Stimulated activated CD4-positive, alpha-beta T cell treated with anti-CD3 and anti-CD28 coated beads, Interleukin-15, amount 100 ng/mL, for 48 hours (primary cell): Measurements from ENCODE around the gene NMRAL1.

Source experiments
- DNase-seq, 2 donors: peaks; one replicate each; pipeline ENCODE4 v3.0.0-alpha.2; 2020; ENCODE audit warnings: low read depth in 2 of 2

NMRAL1 gene

GRCh38 chr16:4474192-4474961 lies at the start of gene NMRAL1:
Gene NMRAL1 (minus strand): TSS chr16:4474625. CDS start chr16:4474132, 493 bp downstream.
- DNase-seq, result peak; percentile 90

GRCh38 chr16:4523686-4524085 lies 49.3 kb upstream of the NMRAL1 start:
- no peak for DNase-seq

- DNase-seq, result no peak
Measured at GRCh38 chr16:4522051-4522581, 47.7 kb upstream of the NMRAL1 start.

- no peak for DNase-seq
Measured at GRCh38 chr16:4520913-4521312, 46.5 kb upstream of the NMRAL1 start.

DNA sequence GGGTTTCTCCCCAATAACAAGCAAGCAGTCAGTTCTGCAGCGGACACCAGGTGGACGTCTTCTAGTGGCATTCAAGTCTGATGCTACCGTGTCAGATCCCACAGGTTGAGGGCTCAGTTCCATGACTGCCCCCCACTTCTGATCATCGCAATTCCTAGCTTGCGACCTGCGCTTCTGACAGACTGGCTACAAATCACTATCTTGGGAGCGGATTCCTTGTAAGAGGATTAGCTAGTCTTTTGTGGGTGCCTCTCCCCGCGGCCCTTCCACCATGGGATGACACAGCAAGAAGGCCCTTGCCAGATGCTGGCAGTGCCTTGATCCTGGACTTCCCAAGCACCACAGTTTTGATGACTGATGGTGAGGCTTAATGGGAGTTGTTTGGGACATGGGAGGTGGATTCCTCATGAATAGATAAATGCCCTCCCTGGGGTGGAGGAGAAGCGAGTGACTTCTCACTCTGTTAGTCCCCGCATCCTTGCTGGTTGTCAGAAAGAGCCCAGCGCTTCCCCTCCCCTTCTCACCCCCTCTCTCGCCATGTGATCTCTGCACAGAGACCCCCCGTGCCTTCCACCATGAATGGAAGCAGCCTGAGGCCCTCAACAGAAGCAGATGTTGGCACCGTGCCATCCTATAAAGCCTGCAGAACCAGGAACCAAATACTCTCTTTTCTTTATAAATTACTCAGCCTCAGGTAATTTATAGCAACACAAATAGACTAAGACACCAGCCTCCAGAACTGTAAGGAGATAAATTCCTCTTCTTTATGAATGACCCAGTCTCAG lies 45.0 kb upstream of the NMRAL1 start:
- no peak for DNase-seq

DNA sequence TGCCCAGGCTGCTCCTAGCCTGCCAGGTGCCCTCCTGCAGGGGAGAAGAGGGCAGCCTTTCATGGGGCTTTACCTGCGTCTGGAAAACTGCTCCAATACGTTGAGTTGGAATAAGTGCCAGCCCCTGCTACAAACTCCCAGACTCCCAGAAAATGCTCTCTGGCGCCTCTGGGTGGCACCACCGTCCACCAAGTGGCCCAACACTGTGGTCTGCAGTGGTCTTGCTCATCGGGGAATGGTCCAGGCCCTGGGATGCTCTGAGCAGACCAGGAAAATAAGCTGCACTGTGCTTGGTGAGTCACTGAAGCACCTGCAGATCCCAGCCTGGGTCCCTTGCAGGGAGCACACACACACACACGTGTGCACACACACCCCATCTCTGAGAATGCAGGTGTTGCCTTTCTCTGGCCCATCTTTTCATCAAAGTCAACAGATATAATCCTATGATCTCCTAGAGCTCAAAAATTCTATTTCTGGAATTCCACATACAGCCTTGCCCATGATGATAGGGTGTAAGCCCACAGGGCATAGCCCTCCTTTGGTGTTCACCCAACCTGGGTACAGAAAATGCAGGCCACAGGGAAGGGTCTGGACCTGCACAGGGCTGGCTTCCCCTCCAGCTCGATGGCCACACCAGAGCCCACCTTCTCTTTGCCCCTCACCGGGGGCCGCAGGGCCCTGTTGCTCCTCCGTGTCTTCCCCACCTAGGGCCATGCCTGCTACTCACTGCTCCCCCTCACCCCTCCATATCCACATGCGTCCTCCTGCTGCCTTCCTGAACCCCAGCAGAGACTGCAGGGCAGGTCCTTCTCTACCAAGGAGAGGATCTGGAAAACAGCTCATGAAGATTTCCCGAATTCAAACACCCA lies 43.6 kb upstream of the NMRAL1 start:
- DNase-seq, result no peak

- DNase-seq, result no peak
Measured at GRCh38 chr16:4515611-4516233, 41.3 kb upstream of the NMRAL1 start.

GRCh38 chr16:4514606-4515005 lies 40.2 kb upstream of the NMRAL1 start:
- no peak for DNase-seq

DNA sequence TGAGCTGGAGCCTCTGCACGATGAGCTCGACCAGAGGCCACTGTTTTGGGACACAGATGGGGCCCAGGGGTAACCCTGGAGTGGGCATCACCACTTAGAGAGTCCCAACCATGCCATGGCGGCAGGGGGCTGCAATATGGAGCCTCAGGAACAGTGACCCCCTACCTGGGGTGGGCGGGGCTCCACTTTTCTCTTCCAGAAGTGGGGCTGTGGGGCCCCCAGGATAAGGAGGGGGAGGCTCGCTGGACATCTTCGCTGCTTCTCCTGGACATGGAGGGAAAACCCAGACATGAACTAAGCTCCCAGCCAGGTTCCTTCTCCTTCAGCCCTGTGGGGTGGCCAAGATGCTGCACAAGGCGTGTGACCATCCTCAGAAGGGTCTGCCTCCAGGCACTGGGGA lies 39.5 kb upstream of the NMRAL1 start:
- DNase-seq, result no peak

- no peak for DNase-seq
Measured at GRCh38 chr16:4513086-4513860, 38.8 kb upstream of the NMRAL1 start.

DNA sequence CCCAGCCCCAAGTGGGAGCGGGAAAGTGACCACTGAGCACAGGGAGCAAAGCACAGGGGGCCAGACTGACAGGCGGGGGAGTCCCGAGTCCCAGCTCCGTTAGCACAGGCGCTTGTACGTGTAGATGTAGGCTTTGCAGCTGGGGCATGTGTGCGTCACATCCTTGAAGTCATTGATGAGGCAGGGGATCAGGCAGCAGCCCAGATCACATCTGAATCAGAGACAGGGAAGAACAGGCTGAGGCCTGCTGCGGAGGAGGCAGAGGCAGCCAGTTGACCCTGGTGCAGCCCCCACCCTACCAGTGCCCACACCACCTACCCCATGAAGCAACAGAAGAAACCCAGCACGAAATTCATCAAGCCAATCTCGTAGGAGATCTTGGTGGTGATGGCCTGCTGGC lies 38.0 kb upstream of the NMRAL1 start:
- DNase-seq, result no peak

DNA sequence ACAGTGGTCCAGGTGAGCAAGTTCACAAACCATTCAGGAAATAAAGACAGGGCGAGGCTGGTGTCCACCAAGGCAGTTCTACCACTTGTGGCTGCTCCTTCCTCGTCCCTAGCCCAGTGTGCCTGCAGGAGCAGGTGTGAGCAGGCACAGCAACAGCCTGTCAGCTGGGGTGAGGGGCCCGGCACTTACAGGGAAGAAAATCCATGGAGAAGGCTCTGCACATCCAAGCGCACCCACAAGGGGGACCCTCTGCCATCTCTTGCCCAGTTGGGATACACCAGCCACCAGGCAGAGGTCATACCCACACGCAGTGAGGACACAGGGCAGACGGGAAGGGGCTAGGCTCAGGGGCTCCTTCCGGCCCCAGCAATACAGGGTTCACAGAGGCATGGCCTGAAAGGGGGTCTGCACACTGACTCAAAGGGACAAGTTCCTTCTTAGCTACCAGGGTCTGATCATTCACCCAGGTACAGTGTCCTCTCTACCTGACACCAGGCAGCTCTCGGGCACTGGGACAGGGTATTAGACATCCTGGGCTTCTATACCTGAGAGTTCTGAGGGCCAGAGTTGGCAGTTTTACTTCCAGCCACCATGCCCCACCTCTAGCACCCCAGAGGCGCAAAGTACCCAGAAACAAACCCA lies 37.1 kb upstream of the NMRAL1 start:
- no peak for DNase-seq

GRCh38 chr16:4510747-4511426 lies 36.5 kb upstream of the NMRAL1 start:
- no peak for DNase-seq

- DNase-seq, result no peak
Measured at GRCh38 chr16:4510131-4510530, 35.7 kb upstream of the NMRAL1 start.

DNA sequence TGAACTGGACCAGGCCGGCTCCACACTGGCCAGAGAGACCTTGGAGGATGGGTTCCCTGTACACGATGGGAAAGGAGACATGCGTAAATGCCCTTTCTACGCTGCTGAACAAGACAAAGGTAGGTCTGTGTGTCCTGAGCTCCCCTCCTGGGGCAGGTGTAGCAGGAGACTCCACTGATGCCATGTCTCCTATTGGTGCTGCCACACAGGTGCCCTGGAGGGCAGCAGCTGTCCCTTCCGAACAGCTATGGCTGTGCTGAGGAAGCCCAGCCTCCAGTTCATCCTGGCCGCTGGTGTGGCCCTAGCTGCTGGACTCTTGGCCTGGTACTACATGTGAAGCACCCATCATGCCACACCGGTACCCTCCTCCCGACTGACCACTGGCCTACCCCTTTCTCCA lies 35.0 kb upstream of the NMRAL1 start:
- DNase-seq, result no peak

- no peak for DNase-seq
Measured at GRCh38 chr16:4508806-4509205, 34.4 kb upstream of the NMRAL1 start.

DNA sequence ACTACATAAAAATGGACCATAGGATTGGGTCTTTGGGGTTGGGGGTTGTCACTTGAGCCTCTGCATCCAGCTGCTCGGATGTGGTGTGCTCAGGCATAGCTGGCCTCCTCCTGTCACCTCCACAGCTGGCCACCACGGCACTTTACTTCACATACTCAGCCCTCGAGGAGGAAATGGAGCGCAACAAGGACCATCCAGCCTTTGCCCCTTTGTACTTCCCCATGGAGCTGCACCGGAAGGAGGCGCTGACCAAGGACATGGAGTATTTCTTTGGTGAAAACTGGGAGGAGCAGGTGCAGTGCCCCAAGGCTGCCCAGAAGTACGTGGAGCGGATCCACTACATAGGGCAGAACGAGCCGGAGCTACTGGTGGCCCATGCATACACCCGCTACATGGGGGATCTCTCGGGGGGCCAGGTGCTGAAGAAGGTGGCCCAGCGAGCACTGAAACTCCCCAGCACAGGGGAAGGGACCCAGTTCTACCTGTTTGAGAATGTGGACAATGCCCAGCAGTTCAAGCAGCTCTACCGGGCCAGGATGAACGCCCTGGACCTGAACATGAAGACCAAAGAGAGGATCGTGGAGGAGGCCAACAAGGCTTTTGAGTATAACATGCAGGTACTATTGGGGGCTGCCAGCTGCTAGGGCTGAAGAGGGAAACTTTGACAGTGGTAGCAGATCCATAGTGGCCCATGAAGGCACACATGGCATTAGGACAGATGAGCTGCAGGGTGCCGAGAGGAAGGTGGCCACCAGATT lies 33.3 kb upstream of the NMRAL1 start:
- no peak for DNase-seq

DNA sequence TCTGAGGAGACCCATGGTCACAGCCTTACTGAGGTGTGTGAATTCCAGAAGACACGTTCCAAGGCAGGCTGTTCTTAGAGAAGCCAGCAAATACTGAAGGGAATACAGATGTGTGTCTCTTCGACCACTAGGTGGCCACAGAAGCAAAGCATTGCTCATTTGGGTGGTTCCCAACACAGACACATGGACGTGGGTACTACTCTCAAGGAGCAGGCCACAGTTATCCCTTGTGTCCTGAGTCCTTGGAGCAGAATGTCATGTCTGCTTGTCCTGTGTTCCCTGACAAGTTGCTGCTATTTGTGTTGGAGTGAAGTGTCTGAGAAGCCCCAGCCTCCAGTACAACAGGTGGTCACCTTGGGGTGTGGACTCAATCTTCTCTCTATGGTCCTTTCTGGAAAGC lies 32.0 kb upstream of the NMRAL1 start:
- DNase-seq, result peak in 1 of 2 donors; percentile 45
